GM23248 (cell line): Measurements from ENCODE around the gene PNMA8C. TPM values are rescaled to one million over a fixed set of nuclear protein-coding genes. Genes with fewer than 3 reads are reported as not detected.
A peak's percentile ranks its signal among the peaks of the same experiment; 100 is the strongest.
"Not testable (repeated sequence)": the region's sequence is repeated elsewhere in the genome, so short reads cannot be mapped to it uniquely, and the experiment has no call there.

Source experiments
- DNase-seq: peaks from one replicate; pipeline ENCODE4 v3.0.0-alpha.2; 2015
- H2AFZ ChIP-seq: fragments of 200-600 bp; sonication (generic); 2 replicates; pipeline ENCODE4 v1.6.1; 2016; ENCODE audit warnings: antibody characterized with exemption
- H3F3A ChIP-seq: fragments of 200-600 bp; sonication (generic); 2 replicates; pipeline ENCODE4 v1.6.1; 2016; ENCODE audit warnings: mild to moderate bottlenecking, antibody characterized with exemption, mixed run types; ENCODE audit not compliant: insufficient read depth
- H3K27ac ChIP-seq: fragments of 200-600 bp; sonication (generic); 2 replicates; pipeline ENCODE4 v1.5.1; 2016; ENCODE audit warnings: mild to moderate bottlenecking
- H3K27me3 ChIP-seq: fragments of 200-600 bp; sonication (generic); replicated peaks from 2 replicates; pipeline ENCODE4 v1.6.1; 2016; ENCODE audit warnings: mild to moderate bottlenecking; ENCODE audit not compliant: insufficient read depth
- H3K36me3 ChIP-seq: fragments of 200-600 bp; sonication (generic); 2 replicates; pipeline ENCODE4 v1.6.1; 2016; ENCODE audit warnings: low read depth, mild to moderate bottlenecking
- H3K4me1 ChIP-seq: fragments of 200-600 bp; sonication (generic); 2 replicates; pipeline ENCODE4 v1.6.1; 2016; ENCODE audit warnings: mild to moderate bottlenecking; ENCODE audit not compliant: insufficient read depth
- H3K4me2 ChIP-seq: fragments of 200-600 bp; sonication (generic); one replicate; pipeline ENCODE4 v1.6.1; 2016; ENCODE audit warnings: mild to moderate bottlenecking; ENCODE audit not compliant: unreplicated experiment
- H3K4me3 ChIP-seq: fragments of 200-600 bp; sonication (generic); 2 replicates; pipeline ENCODE4 v1.5.1; 2016; ENCODE audit warnings: mild to moderate bottlenecking
- H3K79me2 ChIP-seq: fragments of 200-600 bp; sonication (generic); 2 replicates; pipeline ENCODE4 v1.6.1; 2016; ENCODE audit warnings: mild to moderate bottlenecking; ENCODE audit not compliant: insufficient read depth
- H3K9ac ChIP-seq: fragments of 200-600 bp; sonication (generic); 2 replicates; pipeline ENCODE4 v1.6.1; 2016; ENCODE audit warnings: mild to moderate bottlenecking
- H3K9me2 ChIP-seq: fragments of 200-600 bp; sonication (generic); 2 replicates; pipeline ENCODE4 v1.6.1; 2016; ENCODE audit warnings: mixed run types, mild to moderate bottlenecking, moderate library complexity; ENCODE audit not compliant: insufficient read depth
- H3K9me3 ChIP-seq: fragments of 200-600 bp; sonication (generic); one replicate; pipeline ENCODE4 v1.6.1; 2017; ENCODE audit warnings: low read depth
- H4K20me1 ChIP-seq: fragments of 200-600 bp; sonication (generic); 2 replicates; pipeline ENCODE4 v1.6.0; 2016; ENCODE audit not compliant: insufficient read depth
- EZH2 ChIP-seq: fragments of 200-600 bp; sonication (generic); IDR thresholded peaks from 2 replicates; pipeline ENCODE4 v1.6.1; 2018; ENCODE audit warnings: antibody characterized with exemption, mild to moderate bottlenecking; ENCODE audit not compliant: insufficient read depth, poor library complexity, severe bottlenecking
- EZH2phosphoT487 ChIP-seq: fragments of 200-600 bp; sonication (generic); IDR thresholded peaks from 2 replicates; pipeline ENCODE4 v1.6.1; 2018; ENCODE audit warnings: antibody characterized with exemption, moderate library complexity, mild to moderate bottlenecking, low read depth; ENCODE audit not compliant: insufficient read depth
- WGBS, 2 experiments: methylation state at CpG; one replicate each; pipeline ENCODE4 v1.1.6; 2015 to 2017; ENCODE audit warnings: low lambda C conversion rate in 2 of 2, low coverage in 1 of 2; ENCODE audit errors: missing lambda C conversion rate in 2 of 2; 5-methylcytosine and 5-hydroxymethylcytosine counted together
- in situ Hi-C: fragments of 300-500 bp; cut with MboI; formaldehyde crosslinking; loops from 2 replicates; pipeline ENCODE4 v1.15.0; 2020
- polyA plus RNA-seq: library from polyadenylated mRNA; unstranded; fragments of >200 nt; fragmentation: Nextera tagmentation; extraction: Ambion mirVana; gene quantifications from 2 replicates; pipeline ENCODE4 v1.2.1, GENCODE V29; 2016
- total RNA-seq: library from RNA; depleted of rRNA; stranded (reverse); fragments of >200 nt; shearing (Covaris generic); gene quantifications from 2 replicates; pipeline ENCODE4 v1.2.3, GENCODE V29; 2014

The PNMA8C gene
- total and polyA plus RNA-seq, 2 experiments from 2014 or later = not detected

- no peaks in the 10 kb centered on the region for H3K9me3 ChIP-seq
Observed at GRCh38 chr19:46402725-46403124, 26.0 kb downstream of the PNMA8C start.

GRCh38 chr19:46397801-46398479 is 30.8 kb downstream of the PNMA8C start:
- H2AFZ ChIP-seq, in situ Hi-C loops, H3K79me2 ChIP-seq, H3K9me3 ChIP-seq, DNase-seq, H3K9ac ChIP-seq, H3K27ac ChIP-seq, H3K4me1 ChIP-seq, H3K27me3 ChIP-seq, H3K4me3 ChIP-seq, H3K4me2 ChIP-seq, H3F3A ChIP-seq, H3K36me3 ChIP-seq, H3K9me2 ChIP-seq, H4K20me1 ChIP-seq: not testable (repeated sequence)
- 58 to 61% methylated on average over 14 of the region's 14 CpGs for WGBS, 2 experiments

More at GRCh38 chr19:46402725-46403124, 26.0 kb downstream of the PNMA8C start:
- no peak for DNase-seq
- H3K27ac ChIP-seq = no peak overlapping the region
- no peak overlapping the region for H3K4me2 ChIP-seq
- H3K9me2 ChIP-seq = no peaks in the 10 kb centered on the region
- in situ Hi-C loops = loop anchor here (5.0 kb wide), 1 partner anchor 85 kb away; no protein-coding TSS in a partner anchor
- TF ChIP-seq EZH2phosphoT487 (no peak), EZH2 (no peak)
- no peaks in the 10 kb centered on the region for H3K4me1 ChIP-seq
- H2AFZ ChIP-seq = no peak overlapping the region
- H3K36me3 ChIP-seq = no peaks in the 10 kb centered on the region
- no peaks in the 10 kb centered on the region for H4K20me1 ChIP-seq
- H3K79me2 ChIP-seq = no peaks in the 10 kb centered on the region
- 83 to 84% methylated on average over 11 of the region's 11 CpGs for WGBS, 2 experiments
- H3K27me3 ChIP-seq = peaks cover 2% of the 10 kb centered on the region; the same call in 1 of the 2 replicates
- no peaks in the 10 kb centered on the region for H3F3A ChIP-seq
- no peak overlapping the region for H3K4me3 ChIP-seq
- no peak overlapping the region for H3K9ac ChIP-seq

DNA sequence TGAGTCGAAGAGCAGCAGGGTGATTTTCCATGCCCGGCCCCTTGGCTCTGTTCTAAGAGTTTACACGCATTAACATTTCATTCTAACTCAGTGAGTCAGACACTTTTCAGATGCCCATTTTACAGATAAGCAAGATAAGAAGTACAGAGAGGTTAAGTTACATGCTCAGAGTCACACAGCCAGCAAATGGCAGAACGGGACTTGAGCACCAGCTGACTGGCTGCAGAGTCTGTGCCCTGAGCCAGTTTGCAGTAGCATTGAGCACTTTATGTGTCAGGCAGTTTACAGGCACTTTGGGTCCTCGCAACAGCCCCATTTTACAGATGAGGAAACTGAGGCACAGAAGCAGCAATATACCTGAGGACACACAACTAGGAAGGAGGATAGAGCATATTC is 34.3 kb downstream of the PNMA8C start:
- no peak overlapping the region for H3K9ac ChIP-seq
- no peak overlapping the region for H3K4me2 ChIP-seq
- H3K79me2 ChIP-seq = no peaks in the 10 kb centered on the region
- no peak overlapping the region for H3K4me3 ChIP-seq
- no peaks in the 10 kb centered on the region for H3K9me2 ChIP-seq
- no peaks in the 10 kb centered on the region for H4K20me1 ChIP-seq
- TF ChIP-seq EZH2 (no peak), EZH2phosphoT487 (no peak)
- H3K27me3 ChIP-seq = no peaks in the 10 kb centered on the region
- no peak overlapping the region for H3K27ac ChIP-seq
- H2AFZ ChIP-seq = no peak overlapping the region
- 84 to 85% methylated on average over 5 of the region's 5 CpGs for WGBS, 2 experiments
- DNase-seq = peak; percentile 29
- H3K36me3 ChIP-seq = peaks cover 7% of the 10 kb centered on the region; the same call in 1 of the 2 replicates
- peaks cover 16% of the 10 kb centered on the region; the same call in 1 of the 2 replicates for H3F3A ChIP-seq
- in situ Hi-C loops = no loop called here
- H3K9me3 ChIP-seq = no peaks in the 10 kb centered on the region
- peaks cover 8% of the 10 kb centered on the region for H3K4me1 ChIP-seq

- 82 to 83% methylated on average over 21 of the region's 21 CpGs for WGBS, 2 experiments
- no peak overlapping the region for H3K4me2 ChIP-seq
- H3K27ac ChIP-seq = no peak overlapping the region
- H3K9ac ChIP-seq = no peak overlapping the region
- no peaks in the 10 kb centered on the region for H3K9me2 ChIP-seq
- H3K79me2 ChIP-seq = no peaks in the 10 kb centered on the region
- no peak for TF ChIP-seq EZH2
- no peak for TF ChIP-seq EZH2phosphoT487
- no peaks in the 10 kb centered on the region for H3K27me3 ChIP-seq
- peaks cover 12% of the 10 kb centered on the region; the same call in 1 of the 2 replicates for H3K36me3 ChIP-seq
- no peaks in the 10 kb centered on the region for H3K9me3 ChIP-seq
- no peak overlapping the region for H3K4me3 ChIP-seq
- DNase-seq = no peak
- H3F3A ChIP-seq = peaks cover 16% of the 10 kb centered on the region; the same call in 1 of the 2 replicates
- in situ Hi-C loops = no loop called here
- H2AFZ ChIP-seq = no peak overlapping the region
- H4K20me1 ChIP-seq = no peaks in the 10 kb centered on the region
- peaks cover 8% of the 10 kb centered on the region for H3K4me1 ChIP-seq
Observed at GRCh38 chr19:46393456-46394401, 35.0 kb downstream of the PNMA8C start.
